GM23248 (cell line): ENCODE measurements around the gene C1QTNF3. TPM values are rescaled to one million over a fixed set of nuclear protein-coding genes. Genes with fewer than 3 reads are reported as not detected.

ENCODE experiments used
- DNase-seq: peaks from one replicate; pipeline ENCODE4 v3.0.0-alpha.2; 2015
- H2AFZ ChIP-seq: fragments of 200-600 bp; sonication (generic); 2 replicates; pipeline ENCODE4 v1.6.1; 2016; ENCODE audit warnings: antibody characterized with exemption
- H3F3A ChIP-seq: fragments of 200-600 bp; sonication (generic); 2 replicates; pipeline ENCODE4 v1.6.1; 2016; ENCODE audit warnings: mild to moderate bottlenecking, antibody characterized with exemption, mixed run types; ENCODE audit not compliant: insufficient read depth
- H3K27ac ChIP-seq: fragments of 200-600 bp; sonication (generic); 2 replicates; pipeline ENCODE4 v1.5.1; 2016; ENCODE audit warnings: mild to moderate bottlenecking
- H3K27me3 ChIP-seq: fragments of 200-600 bp; sonication (generic); replicated peaks from 2 replicates; pipeline ENCODE4 v1.6.1; 2016; ENCODE audit warnings: mild to moderate bottlenecking; ENCODE audit not compliant: insufficient read depth
- H3K36me3 ChIP-seq: fragments of 200-600 bp; sonication (generic); 2 replicates; pipeline ENCODE4 v1.6.1; 2016; ENCODE audit warnings: low read depth, mild to moderate bottlenecking
- H3K4me1 ChIP-seq: fragments of 200-600 bp; sonication (generic); 2 replicates; pipeline ENCODE4 v1.6.1; 2016; ENCODE audit warnings: mild to moderate bottlenecking; ENCODE audit not compliant: insufficient read depth
- H3K4me2 ChIP-seq: fragments of 200-600 bp; sonication (generic); one replicate; pipeline ENCODE4 v1.6.1; 2016; ENCODE audit warnings: mild to moderate bottlenecking; ENCODE audit not compliant: unreplicated experiment
- H3K4me3 ChIP-seq: fragments of 200-600 bp; sonication (generic); 2 replicates; pipeline ENCODE4 v1.5.1; 2016; ENCODE audit warnings: mild to moderate bottlenecking
- H3K79me2 ChIP-seq: fragments of 200-600 bp; sonication (generic); 2 replicates; pipeline ENCODE4 v1.6.1; 2016; ENCODE audit warnings: mild to moderate bottlenecking; ENCODE audit not compliant: insufficient read depth
- H3K9ac ChIP-seq: fragments of 200-600 bp; sonication (generic); 2 replicates; pipeline ENCODE4 v1.6.1; 2016; ENCODE audit warnings: mild to moderate bottlenecking
- H3K9me2 ChIP-seq: fragments of 200-600 bp; sonication (generic); 2 replicates; pipeline ENCODE4 v1.6.1; 2016; ENCODE audit warnings: mixed run types, mild to moderate bottlenecking, moderate library complexity; ENCODE audit not compliant: insufficient read depth
- H3K9me3 ChIP-seq: fragments of 200-600 bp; sonication (generic); one replicate; pipeline ENCODE4 v1.6.1; 2017; ENCODE audit warnings: low read depth
- H4K20me1 ChIP-seq: fragments of 200-600 bp; sonication (generic); 2 replicates; pipeline ENCODE4 v1.6.0; 2016; ENCODE audit not compliant: insufficient read depth
- EZH2 ChIP-seq: fragments of 200-600 bp; sonication (generic); IDR thresholded peaks from 2 replicates; pipeline ENCODE4 v1.6.1; 2018; ENCODE audit warnings: antibody characterized with exemption, mild to moderate bottlenecking; ENCODE audit not compliant: insufficient read depth, poor library complexity, severe bottlenecking
- EZH2phosphoT487 ChIP-seq: fragments of 200-600 bp; sonication (generic); IDR thresholded peaks from 2 replicates; pipeline ENCODE4 v1.6.1; 2018; ENCODE audit warnings: antibody characterized with exemption, moderate library complexity, mild to moderate bottlenecking, low read depth; ENCODE audit not compliant: insufficient read depth
- WGBS, 2 experiments: methylation state at CpG; one replicate each; pipeline ENCODE4 v1.1.6; 2015 to 2017; ENCODE audit warnings: low lambda C conversion rate in 2 of 2, low coverage in 1 of 2; ENCODE audit errors: missing lambda C conversion rate in 2 of 2; 5-methylcytosine and 5-hydroxymethylcytosine counted together
- in situ Hi-C: fragments of 300-500 bp; cut with MboI; formaldehyde crosslinking; loops from 2 replicates; pipeline ENCODE4 v1.15.0; 2020
- polyA plus RNA-seq: library from polyadenylated mRNA; unstranded; fragments of >200 nt; fragmentation: Nextera tagmentation; extraction: Ambion mirVana; gene quantifications from 2 replicates; pipeline ENCODE4 v1.2.1, GENCODE V29; 2016
- total RNA-seq: library from RNA; depleted of rRNA; stranded (reverse); fragments of >200 nt; shearing (Covaris generic); gene quantifications from 2 replicates; pipeline ENCODE4 v1.2.3, GENCODE V29; 2014

Gene C1QTNF3
- total and polyA plus RNA-seq, 2 experiments from 2014 or later = 0.11 to 0.58 TPM

DNA sequence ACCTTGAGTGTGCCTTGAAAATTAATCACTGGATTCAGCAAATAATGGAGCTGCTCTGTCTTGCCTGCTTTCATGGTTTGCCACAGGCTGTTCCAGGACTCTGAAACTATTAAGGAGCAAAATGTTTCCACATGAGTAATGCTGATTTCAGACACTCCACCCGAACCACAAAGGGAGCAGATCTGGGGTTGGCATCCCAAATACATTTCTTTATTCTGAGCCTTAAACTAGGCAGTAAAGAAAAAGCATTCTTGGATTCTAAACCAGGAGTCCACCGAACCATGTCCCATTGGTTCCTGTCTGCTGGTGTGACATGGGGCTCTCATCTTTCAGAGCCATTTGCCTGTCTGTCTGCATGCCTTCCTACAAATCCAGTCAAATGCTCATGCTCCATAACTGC lies 10.1 kb upstream of the C1QTNF3 start:
- Histone ChIP-seq H3F3A (peaks cover 37% of the 10 kb centered on the region), H3K4me2 (peak overlapping the region; percentile 85), H3K27ac (peak overlapping the region; percentile 84), H3K4me3 (peak overlapping the region; percentile 54), H3K36me3 (no peaks in the 10 kb centered on the region), H3K9me2 (peaks cover 5% of the 10 kb centered on the region; the same call in 1 of the 2 replicates), H3K9ac (peak overlapping the region; percentile 63), H3K9me3 (no peaks in the 10 kb centered on the region), H2AFZ (peak overlapping the region; percentile 28), H3K79me2 (no peaks in the 10 kb centered on the region), H3K27me3 (no peaks in the 10 kb centered on the region), H4K20me1 (no peaks in the 10 kb centered on the region), H3K4me1 (peaks cover 35% of the 10 kb centered on the region)
- WGBS, 2 experiments = 0% methylated on average over 2 of the region's 2 CpGs
- TF ChIP-seq EZH2phosphoT487 (no peak), EZH2 (no peak)
- peak; percentile 96 for DNase-seq
- in situ Hi-C loops = no loop called here

DNA sequence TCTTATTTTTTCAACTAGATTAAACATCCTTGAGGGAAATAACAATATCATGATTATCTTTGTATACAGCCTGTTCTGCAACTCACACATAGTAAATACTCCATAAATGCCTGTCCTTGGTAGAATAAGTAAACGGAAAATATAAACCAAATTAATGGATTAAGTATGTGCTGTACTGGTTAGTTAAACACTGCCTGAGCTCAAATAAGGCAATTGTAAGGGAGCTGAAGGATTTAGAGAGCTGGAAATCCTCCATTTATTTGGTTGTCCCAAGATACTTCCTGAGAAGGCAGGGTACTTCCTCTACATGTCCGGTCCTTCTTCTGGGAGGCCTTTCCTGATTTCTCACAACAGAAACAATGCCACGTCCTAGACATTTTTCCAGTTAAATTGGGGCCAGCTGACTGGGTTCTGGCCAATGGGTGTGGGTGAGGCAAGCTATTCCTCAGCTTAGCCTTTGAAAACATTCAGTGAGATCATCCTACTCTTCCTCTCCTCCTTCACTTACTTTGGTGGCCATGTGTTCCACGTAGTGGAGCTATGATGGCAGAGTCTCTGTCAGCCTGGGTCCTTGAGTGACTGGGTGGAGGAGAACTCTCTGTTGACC lies 8.5 kb upstream of the C1QTNF3 start:
- no peak overlapping the region; the same call in 1 of the 2 replicates for H3K9ac ChIP-seq
- peak overlapping the region; percentile 85 for H3K4me2 ChIP-seq
- peak overlapping the region; percentile 84 for H3K27ac ChIP-seq
- peaks cover 39% of the 10 kb centered on the region for H3F3A ChIP-seq
- peaks cover 5% of the 10 kb centered on the region; the same call in 1 of the 2 replicates for H3K9me2 ChIP-seq
- no peaks in the 10 kb centered on the region for H3K79me2 ChIP-seq
- H3K4me1 ChIP-seq = peaks cover 36% of the 10 kb centered on the region
- no peaks in the 10 kb centered on the region for H3K27me3 ChIP-seq
- no peak overlapping the region for H3K4me3 ChIP-seq
- H3K36me3 ChIP-seq = no peaks in the 10 kb centered on the region
- in situ Hi-C loops = no loop called here
- H4K20me1 ChIP-seq = no peaks in the 10 kb centered on the region
- WGBS, 2 experiments = 33 to 37% methylated on average over 4 of the region's 4 CpGs
- H3K9me3 ChIP-seq = no peaks in the 10 kb centered on the region
- H2AFZ ChIP-seq = peak overlapping the region; percentile 72
- no peak for TF ChIP-seq EZH2phosphoT487
- TF ChIP-seq EZH2 = no peak
- DNase-seq = peak; percentile 39

DNA sequence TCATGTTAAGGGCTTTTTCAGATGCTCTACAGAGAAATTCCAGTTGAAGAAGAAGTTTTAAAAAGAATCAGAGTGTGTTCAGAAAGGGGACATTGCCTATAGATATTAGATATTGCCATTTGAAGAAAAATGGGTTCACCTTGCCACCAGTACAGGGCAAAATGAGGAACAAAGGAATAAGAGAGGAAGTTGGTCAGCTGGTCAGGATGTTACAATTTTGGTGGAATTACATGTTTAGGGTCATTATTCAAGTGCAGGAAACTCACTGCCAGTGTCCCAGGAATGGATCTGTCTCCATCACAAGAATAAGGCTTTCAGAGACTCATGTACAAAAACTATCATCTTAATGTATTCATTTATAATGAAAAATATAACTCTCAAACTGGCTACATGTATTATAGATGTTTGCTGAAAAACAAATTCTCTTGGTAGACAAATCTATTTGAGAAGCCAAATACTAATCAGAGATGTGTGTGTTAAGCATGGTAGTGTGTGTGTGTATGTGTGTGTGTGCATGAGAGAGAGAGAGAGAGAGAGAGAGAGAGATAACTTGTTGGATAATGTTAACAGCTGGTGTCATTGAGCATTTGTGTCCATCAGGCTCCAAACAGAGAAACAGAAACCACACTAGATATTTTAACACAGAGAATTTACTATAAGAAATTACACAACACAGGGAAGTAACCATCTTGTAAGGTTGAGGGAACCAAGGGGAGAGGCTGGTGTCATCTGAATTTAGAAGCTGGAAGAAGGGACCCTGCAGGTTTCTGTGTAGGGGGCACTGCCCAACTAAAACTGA lies 5.0 kb upstream of the C1QTNF3 start:
- no peaks in the 10 kb centered on the region for H4K20me1 ChIP-seq
- no peak overlapping the region for H3K27ac ChIP-seq
- H3F3A ChIP-seq = peaks cover 41% of the 10 kb centered on the region
- H3K9me2 ChIP-seq = 0 out of 2 replicates have a peak, but pooled peaks cover 5% of the 10 kb centered on the region
- in situ Hi-C loops = no loop called here
- no peak for TF ChIP-seq EZH2phosphoT487
- no peak for TF ChIP-seq EZH2
- no peak overlapping the region for H3K4me2 ChIP-seq
- DNase-seq = no peak
- no peaks in the 10 kb centered on the region for H3K27me3 ChIP-seq
- peaks cover 47% of the 10 kb centered on the region for H3K4me1 ChIP-seq
- H2AFZ ChIP-seq = no peak overlapping the region
- H3K9me3 ChIP-seq = no peaks in the 10 kb centered on the region
- H3K79me2 ChIP-seq = no peaks in the 10 kb centered on the region
- H3K9ac ChIP-seq = no peak overlapping the region
- no peak overlapping the region for H3K4me3 ChIP-seq
- no peaks in the 10 kb centered on the region for H3K36me3 ChIP-seq

DNA sequence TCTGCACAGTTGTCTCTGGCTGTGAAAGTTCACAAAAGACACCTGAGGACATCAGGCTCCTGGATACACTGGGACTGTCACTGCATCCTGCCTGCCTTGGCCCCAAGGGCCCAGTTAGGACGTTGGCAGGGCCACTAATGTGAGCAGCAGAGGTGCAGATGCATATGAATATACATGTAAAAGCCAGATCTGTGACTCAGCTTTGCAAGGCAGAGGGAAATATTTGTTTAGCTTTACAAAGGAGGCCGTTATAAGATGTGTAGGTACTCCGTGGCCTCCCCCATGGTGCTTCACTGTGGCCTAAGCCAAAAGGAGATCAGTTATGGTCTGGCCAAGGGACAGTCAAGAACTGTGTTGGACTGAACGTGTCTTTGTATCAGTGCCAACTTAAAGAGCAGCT lies 4.1 kb upstream of the C1QTNF3 start:
- Histone ChIP-seq H2AFZ (no peak overlapping the region), H3K9me3 (no peaks in the 10 kb centered on the region), H3K9me2 (0 out of 2 replicates have a peak, but pooled peaks cover 5% of the 10 kb centered on the region), H3K4me2 (no peak overlapping the region), H3K27me3 (no peaks in the 10 kb centered on the region), H4K20me1 (no peaks in the 10 kb centered on the region), H3K27ac (no peak overlapping the region), H3K4me3 (no peak overlapping the region), H3F3A (peaks cover 32% of the 10 kb centered on the region), H3K36me3 (no peaks in the 10 kb centered on the region), H3K4me1 (peaks cover 44% of the 10 kb centered on the region), H3K9ac (no peak overlapping the region), H3K79me2 (no peaks in the 10 kb centered on the region)
- no peak for DNase-seq
- in situ Hi-C loops = no loop called here
- WGBS, 2 experiments = 86 to 87% methylated on average over 4 of the region's 4 CpGs
- TF ChIP-seq EZH2phosphoT487 (no peak), EZH2 (no peak)
